RPMI8226 (cell line): ENCODE measurements around the gene GRWD1.
"Not testable (repeated sequence)": the region's sequence is repeated elsewhere in the genome, so short reads cannot be mapped to it uniquely, and the experiment has no call there.

Experiments used
- DNase-seq: peaks from one replicate; pipeline ENCODE4 v3.0.0-alpha.2; 2015

The GRWD1 gene

GRCh38 chr19:48480558-48481500, 35.0 kb downstream of the GRWD1 start:
- DNase-seq: no peak

GRCh38 chr19:48481846-48482639, 36.3 kb downstream of the GRWD1 start:
- DNase-seq: no peak

GRCh38 chr19:48483301-48483700, 37.5 kb downstream of the GRWD1 start:
- DNase-seq: no peak

- no peak for DNase-seq
Measured at GRCh38 chr19:48484247-48484893, 38.6 kb downstream of the GRWD1 start.

- DNase-seq: no peak
Measured at GRCh38 chr19:48484931-48485612, 39.3 kb downstream of the GRWD1 start.

GRCh38 chr19:48486706-48487105, 40.9 kb downstream of the GRWD1 start:
- not testable (repeated sequence) for DNase-seq

- no peak for DNase-seq
Measured at GRCh38 chr19:48487544-48487943, 41.8 kb downstream of the GRWD1 start.

GRCh38 chr19:48487948-48488347, 42.2 kb downstream of the GRWD1 start:
- peak; percentile 74 for DNase-seq

GRCh38 chr19:48488478-48488877, 42.7 kb downstream of the GRWD1 start:
- not testable (repeated sequence) for DNase-seq

- DNase-seq: peak; percentile 86
Measured at GRCh38 chr19:48489608-48490216, 43.9 kb downstream of the GRWD1 start.

GRCh38 chr19:48490981-48491792, 45.4 kb downstream of the GRWD1 start:
- peak; percentile 71 for DNase-seq

GRCh38 chr19:48491793-48492123, 46.0 kb downstream of the GRWD1 start:
- no peak for DNase-seq

GRCh38 chr19:48492925-48493717, 47.3 kb downstream of the GRWD1 start:
- DNase-seq: peak; percentile 94

- no peak for DNase-seq
Measured at GRCh38 chr19:48493718-48494401, 48.1 kb downstream of the GRWD1 start.

GRCh38 chr19:48495396-48495795, 49.6 kb downstream of the GRWD1 start:
- no peak for DNase-seq

GRCh38 chr19:48496959-48497727, 51.4 kb downstream of the GRWD1 start:
- DNase-seq: no peak

GRCh38 chr19:48497728-48498594, 52.2 kb downstream of the GRWD1 start:
- DNase-seq: no peak
